Measurements from ENCODE around the gene CDIPT. TPM values are rescaled to one million over a fixed set of nuclear protein-coding genes. Genes with fewer than 3 reads are reported as not detected.
A peak's percentile ranks its signal among the peaks of the same experiment; 100 is the strongest.

CDIPT gene
- total and polyA plus RNA-seq, 7 experiments from 2014 or later, result 36.5 to 127 (median 77.8) TPM

DNA sequence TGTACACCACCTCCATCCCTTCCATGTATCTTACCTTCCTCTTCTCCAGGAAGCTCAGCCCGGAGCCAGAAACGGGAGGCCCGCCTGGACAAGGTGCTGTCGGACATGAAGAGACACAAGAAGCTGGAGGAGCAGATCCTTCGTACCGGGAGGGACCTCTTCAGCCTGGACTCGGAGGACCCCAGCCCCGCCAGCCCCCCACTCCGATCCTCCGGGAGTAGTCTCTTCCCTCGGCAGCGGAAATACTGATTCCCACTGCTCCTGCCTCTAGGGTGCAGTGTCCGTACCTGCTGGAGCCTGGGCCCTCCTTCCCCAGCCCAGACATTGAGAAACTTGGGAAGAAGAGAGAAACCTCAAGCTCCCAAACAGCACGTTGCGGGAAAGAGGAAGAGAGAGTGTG lies 43.5 kb downstream of the CDIPT start:
- DNase-seq (no peak), ATAC-seq (no peak)
- Histone ChIP-seq H3K27ac (ENCODE audit: low read depth, low read length) (peak overlapping the region; percentile 84), H3K27me3 (ENCODE audit: control insufficient read depth in 2 of 2, insufficient read depth in 2 of 2, low read length in 2 of 2) (no peaks in the 10 kb centered on the region), H3K4me1 (ENCODE audit: control insufficient read depth in 2 of 2, insufficient read depth in 2 of 2, low read length in 2 of 2) (peaks cover 58 to 62% of the 10 kb centered on the region in 2 donors), H3K4me3 (ENCODE audit: low read length) (peak overlapping the region; percentile 95), H3K9me3 (ENCODE audit: control insufficient read depth in 2 of 3, low read length in 3 of 3) (no peaks in the 10 kb centered on the region), H3K36me3 (ENCODE audit: control insufficient read depth in 2 of 3, insufficient read depth in 3 of 3, low read length in 3 of 3) (peaks cover 0 to 19% (median 0%) of the 10 kb centered on the region in 3 experiments)
- peaks cover 0 to 7% (median 0%) of the 10 kb centered on the region in 11 donors for H3K9me3 Mint-ChIP-seq
- peak overlapping the region; percentile 89 to 99 (median 96) for H3K27ac Mint-ChIP-seq
- peaks cover 46 to 91% (median 63%) of the 10 kb centered on the region in 7 donors for H3K4me1 Mint-ChIP-seq
- intact Hi-C loops (cut with micrococcal nuclease), result loop anchor here in 1 of 2 donors (5.0 to 10.0 kb wide), 2 partner anchors 203 to 225 kb away; partner anchors contain the start of gene C16orf92
- peaks cover 4 to 36% (median 13%) of the 10 kb centered on the region in 5 donors for H3K36me3 Mint-ChIP-seq
- POLR2A ChIA-PET, result interaction anchor here (0.6 to 6.7 kb wide), 13 partner anchors 8 to 132 kb away, joined by 3 to 109 read pairs (median 4); partner anchors contain the start of genes KIF22, MAZ and PRRT2
- H3K27me3 Mint-ChIP-seq, result peaks cover 0 to 4% (median 0%) of the 10 kb centered on the region in 5 donors
- H3K4me3 Mint-ChIP-seq, result peak overlapping the region; percentile 86 to 99 (median 97)
- CTCF ChIA-PET, result interaction anchor here (0.6 to 9.4 kb wide), 10 partner anchors 9 to 625 kb away, joined by 3 to 108 read pairs (median 4); partner anchors contain the start of gene KIF22

DNA sequence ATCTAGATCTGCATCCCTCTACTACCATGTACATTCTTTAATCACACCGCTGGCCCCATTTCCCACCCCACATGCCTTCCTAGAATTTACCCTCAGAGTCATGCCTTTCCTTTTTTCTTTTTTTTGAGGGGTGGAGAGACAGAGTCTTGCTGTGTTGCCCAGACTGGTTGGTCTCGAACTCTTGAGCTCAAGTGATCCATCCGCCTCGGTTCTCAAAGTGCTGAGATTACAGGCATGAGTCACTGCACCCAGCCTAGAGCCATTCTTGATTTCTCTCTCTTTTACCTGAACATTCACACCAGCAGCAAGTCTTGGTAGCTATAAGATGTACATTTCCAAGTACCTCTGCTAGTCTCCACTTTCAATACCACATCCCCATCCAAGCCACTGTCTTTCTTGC lies 44.9 kb downstream of the CDIPT start:
- no peak overlapping the region for H3K4me3 ChIP-seq (ENCODE audit: low read length)
- intact Hi-C loops (cut with micrococcal nuclease), result loop anchor here in 1 of 2 donors (5.0 to 10.0 kb wide), 2 partner anchors 204 to 223 kb away; partner anchors contain the start of gene C16orf92
- H3K9me3 ChIP-seq (ENCODE audit: control insufficient read depth in 2 of 3, low read length in 3 of 3), result no peaks in the 10 kb centered on the region
- peak overlapping the region; percentile 78 to 99 (median 85) for H3K4me3 Mint-ChIP-seq
- peak overlapping the region; percentile 49 to 99 (median 89) for H3K27ac Mint-ChIP-seq
- H3K27me3 ChIP-seq (ENCODE audit: control insufficient read depth in 2 of 2, insufficient read depth in 2 of 2, low read length in 2 of 2), result no peaks in the 10 kb centered on the region
- CTCF ChIA-PET, result interaction anchor here (0.6 to 9.4 kb wide), 9 partner anchors 9 to 214 kb away, joined by 3 to 108 read pairs (median 6); no protein-coding TSS in a partner anchor
- peaks cover 4 to 36% (median 13%) of the 10 kb centered on the region in 5 donors for H3K36me3 Mint-ChIP-seq
- H3K27me3 Mint-ChIP-seq, result peaks cover 0 to 5% (median 0%) of the 10 kb centered on the region in 5 donors
- H3K36me3 ChIP-seq (ENCODE audit: control insufficient read depth in 2 of 3, insufficient read depth in 3 of 3, low read length in 3 of 3), result peaks cover 0 to 19% (median 0%) of the 10 kb centered on the region in 3 experiments
- H3K4me1 ChIP-seq (ENCODE audit: control insufficient read depth in 2 of 2, insufficient read depth in 2 of 2, low read length in 2 of 2), result peaks cover 47 to 49% of the 10 kb centered on the region in 2 donors
- H3K9me3 Mint-ChIP-seq, result peaks cover 0 to 7% (median 0%) of the 10 kb centered on the region in 11 donors
- peaks cover 43 to 83% (median 65%) of the 10 kb centered on the region in 7 donors for H3K4me1 Mint-ChIP-seq
- ATAC-seq, result no peak
- DNase-seq, result no peak
- H3K27ac ChIP-seq (ENCODE audit: low read depth, low read length), result peak overlapping the region; percentile 36
- POLR2A ChIA-PET, result interaction anchor here (0.8 to 6.7 kb wide), 6 partner anchors 9 to 116 kb away, joined by 3 to 109 read pairs (median 42); partner anchors contain the start of genes KIF22 and MAZ

DNA sequence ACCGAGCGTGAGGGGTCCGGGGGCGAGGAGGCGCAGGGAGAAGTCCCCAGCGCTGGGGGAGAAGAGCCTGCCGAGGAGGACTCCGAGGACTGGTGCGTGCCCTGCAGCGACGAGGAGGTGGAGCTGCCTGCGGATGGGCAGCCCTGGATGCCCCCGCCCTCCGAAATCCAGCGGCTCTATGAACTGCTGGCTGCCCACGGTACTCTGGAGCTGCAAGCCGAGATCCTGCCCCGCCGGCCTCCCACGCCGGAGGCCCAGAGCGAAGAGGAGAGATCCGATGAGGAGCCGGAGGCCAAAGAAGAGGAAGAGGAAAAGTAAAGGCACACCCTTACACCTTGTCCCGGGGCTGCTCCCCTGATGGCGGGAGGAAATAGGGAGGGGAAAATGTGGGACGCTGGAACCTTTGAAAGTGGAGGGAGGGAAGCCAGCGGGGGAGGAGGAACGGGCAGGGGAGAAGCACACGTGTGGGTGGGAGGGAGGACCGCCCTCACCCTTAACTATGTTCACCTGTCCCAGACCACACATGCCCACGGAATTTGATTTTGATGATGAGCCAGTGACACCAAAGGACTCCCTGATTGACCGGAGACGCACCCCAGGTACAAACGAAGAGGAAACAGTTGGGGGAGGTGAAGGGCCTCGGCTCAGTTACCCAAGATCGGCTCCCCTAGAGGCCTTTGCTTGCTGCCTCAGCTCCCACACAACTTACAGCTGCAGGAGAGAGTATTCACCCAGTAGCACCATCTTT lies 46.2 kb downstream of the CDIPT start:
- peak overlapping the region; percentile 92 for H3K27ac ChIP-seq (ENCODE audit: low read depth, low read length)
- H3K4me3 ChIP-seq (ENCODE audit: low read length), result peak overlapping the region; percentile 99
- intact Hi-C loops (cut with micrococcal nuclease), result loop anchor here (1.0 to 10.0 kb wide), 13 partner anchors 8 to 970 kb away; partner anchors contain the start of genes CDIPT (in 2 of the 2), KIF22 (in 2 of the 2), C16orf92 (in 1 of the 2) and TMEM219 (in 1 of the 2)
- H3K27ac Mint-ChIP-seq, result peak overlapping the region; percentile 72 to 99 (median 98)
- ATAC-seq (no peak), DNase-seq (peak in 8 of 9 donors; percentile 38 to 76 (median 50))
- peak overlapping the region; percentile 85 to 100 (median 96) for H3K4me3 Mint-ChIP-seq
- peaks cover 35 to 44% of the 10 kb centered on the region in 2 donors for H3K4me1 ChIP-seq (ENCODE audit: control insufficient read depth in 2 of 2, insufficient read depth in 2 of 2, low read length in 2 of 2)
- ChIA-PET POLR2A (interaction anchor here (0.7 to 6.7 kb wide), 15 partner anchors 9 to 152 kb away, joined by 3 to 109 read pairs (median 6); partner anchors contain the start of genes C16orf54, KIF22 and MAZ), CTCF (interaction anchor here (0.6 to 9.4 kb wide), 9 partner anchors 9 to 124 kb away, joined by 3 to 108 read pairs (median 4); no protein-coding TSS in a partner anchor)
- H3K36me3 Mint-ChIP-seq, result peaks cover 4 to 36% (median 13%) of the 10 kb centered on the region in 5 donors
- H3K27me3 Mint-ChIP-seq, result peaks cover 0 to 14% (median 0%) of the 10 kb centered on the region in 5 donors
- H3K4me1 Mint-ChIP-seq, result peaks cover 35 to 81% (median 58%) of the 10 kb centered on the region in 7 donors
- peaks cover 0 to 7% (median 0%) of the 10 kb centered on the region in 11 donors for H3K9me3 Mint-ChIP-seq
- H3K36me3 ChIP-seq (ENCODE audit: control insufficient read depth in 2 of 3, insufficient read depth in 3 of 3, low read length in 3 of 3), result peaks cover 0 to 19% (median 0%) of the 10 kb centered on the region in 3 experiments
- H3K9me3 ChIP-seq (ENCODE audit: control insufficient read depth in 2 of 3, low read length in 3 of 3), result no peaks in the 10 kb centered on the region
- H3K27me3 ChIP-seq (ENCODE audit: control insufficient read depth in 2 of 2, insufficient read depth in 2 of 2, low read length in 2 of 2), result no peaks in the 10 kb centered on the region

DNA sequence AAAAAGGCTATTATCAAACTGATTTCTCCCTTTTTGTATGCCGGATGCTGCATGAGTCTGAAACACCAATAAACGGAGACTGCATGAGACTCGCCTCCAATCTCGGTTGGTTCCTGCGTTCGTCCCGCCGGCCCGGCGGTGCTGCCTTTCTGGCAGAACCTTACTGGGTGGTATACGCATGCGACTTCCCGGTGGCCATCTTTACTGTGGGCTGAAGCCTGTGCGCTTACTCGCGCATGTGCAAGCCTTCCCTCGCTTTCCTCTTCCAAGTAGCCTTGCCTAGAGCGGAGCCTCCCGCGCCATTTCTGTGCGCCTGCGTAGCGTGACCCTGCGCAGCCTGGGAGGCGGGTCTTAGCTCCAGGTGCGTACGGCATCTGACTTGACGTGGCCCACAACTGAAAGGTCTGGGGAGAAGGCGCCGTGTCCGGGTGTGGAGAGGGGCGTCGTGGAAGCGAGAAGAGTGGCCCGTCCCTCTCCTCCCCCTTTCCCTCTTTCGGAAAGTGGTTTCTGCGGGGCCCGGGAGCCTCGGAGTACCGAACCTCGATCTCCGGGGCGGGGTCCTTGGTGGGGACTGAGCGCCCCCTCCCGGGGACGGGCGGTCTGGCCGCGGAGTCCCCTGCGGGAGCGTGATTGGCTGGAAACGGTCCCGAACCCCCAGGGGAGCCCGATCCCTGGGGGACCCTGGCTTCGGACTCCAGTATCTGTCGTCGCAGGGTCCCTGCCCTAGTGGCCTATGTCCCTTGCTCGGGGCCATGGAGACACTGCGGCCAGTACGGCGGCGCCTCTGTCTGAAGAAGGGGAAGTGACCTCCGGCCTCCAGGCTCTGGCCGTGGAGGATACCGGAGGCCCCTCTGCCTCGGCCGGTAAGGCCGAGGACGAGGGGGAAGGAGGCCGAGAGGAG lies 47.0 kb downstream of the CDIPT start, which contains the start of gene PAGR1:
Gene PAGR1 (plus strand): TSS at position 360 of the 901 bp plus-strand sequence. CDS start 374 bp downstream, at position 734.
- H3K4me3 ChIP-seq (ENCODE audit: low read length), result peak within 1 kb of the TSS; percentile 99
- peak within 1 kb of the TSS; percentile 92 for H3K27ac ChIP-seq (ENCODE audit: low read depth, low read length)
- ChIA-PET POLR2A (interaction anchor here (0.6 to 6.7 kb wide), 28 partner anchors 9 to 1264 kb away, joined by 3 to 109 read pairs (median 4); partner anchors contain the start of genes C16orf54, KIF22 and MAZ), CTCF (interaction anchor here (0.6 to 9.4 kb wide), 14 partner anchors 8 to 208 kb away, joined by 3 to 108 read pairs (median 4); partner anchors contain the start of genes C16orf54, MAZ and TMEM219)
- H3K27me3 ChIP-seq (ENCODE audit: control insufficient read depth in 2 of 2, insufficient read depth in 2 of 2, low read length in 2 of 2), result no peaks in the 10 kb centered on the region
- H3K27me3 Mint-ChIP-seq, result peaks cover 0 to 22% (median 0%) of the 10 kb centered on the region in 5 donors
- H3K4me1 ChIP-seq (ENCODE audit: control insufficient read depth in 2 of 2, insufficient read depth in 2 of 2, low read length in 2 of 2), result peaks cover 29 to 41% of the 10 kb centered on the region in 2 donors
- peak within 1 kb of the TSS; percentile 85 to 100 (median 96) for H3K4me3 Mint-ChIP-seq
- intact Hi-C loops (cut with micrococcal nuclease), result loop anchor here (1.0 to 10.0 kb wide), 13 partner anchors 8 to 969 kb away; partner anchors contain the start of genes CDIPT (in 2 of the 2), KIF22 (in 2 of the 2), C16orf92 (in 1 of the 2) and TMEM219 (in 1 of the 2)
- H3K36me3 ChIP-seq (ENCODE audit: control insufficient read depth in 2 of 3, insufficient read depth in 3 of 3, low read length in 3 of 3), result peaks cover 0 to 19% (median 0%) of the 10 kb centered on the region in 3 experiments
- H3K9me3 ChIP-seq (ENCODE audit: control insufficient read depth in 2 of 3, low read length in 3 of 3), result no peaks in the 10 kb centered on the region
- ATAC-seq (peak; percentile 87), DNase-seq (peak; percentile 92 to 99 (median 99))
- H3K36me3 Mint-ChIP-seq, result peaks cover 4 to 34% (median 13%) of the 10 kb centered on the region in 5 donors
- peaks cover 0 to 7% (median 0%) of the 10 kb centered on the region in 11 donors for H3K9me3 Mint-ChIP-seq
- peaks cover 40 to 75% (median 59%) of the 10 kb centered on the region in 7 donors for H3K4me1 Mint-ChIP-seq
- peak within 1 kb of the TSS; percentile 95 to 99 (median 99) for H3K27ac Mint-ChIP-seq

DNA sequence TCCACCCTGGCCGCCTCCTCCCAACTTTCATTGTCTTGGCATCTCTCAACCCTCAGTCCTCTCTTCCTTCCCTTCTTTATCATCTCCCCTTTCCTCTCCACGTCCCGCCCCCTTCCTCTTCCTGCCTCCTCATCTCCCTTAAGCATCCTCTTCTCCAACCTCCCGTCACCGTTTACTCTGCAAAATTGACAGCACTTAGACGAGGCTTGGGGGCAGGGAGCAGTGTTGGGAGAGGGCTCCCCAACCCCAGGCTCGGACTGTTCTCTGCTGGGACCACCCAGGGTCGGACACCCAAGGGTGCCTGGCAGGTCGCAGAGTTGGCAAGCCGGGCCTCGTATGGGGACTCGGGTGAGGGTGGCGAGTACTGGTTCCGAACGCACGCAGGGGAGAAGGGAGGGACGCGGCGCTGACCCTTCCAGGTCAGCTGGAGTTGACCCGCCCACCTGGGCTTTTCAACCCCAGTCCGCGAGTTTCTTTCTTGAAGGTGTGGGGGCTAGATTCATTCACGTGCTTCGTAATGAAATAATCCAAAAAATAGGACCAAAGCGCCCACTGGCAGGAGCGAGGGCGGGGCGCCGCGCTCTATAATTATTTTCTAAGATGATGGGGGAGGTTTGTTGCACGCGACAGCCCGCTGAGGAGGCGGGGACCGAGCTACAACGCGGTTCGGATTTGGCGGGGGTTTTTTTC lies 47.8 kb downstream of the CDIPT start:
- CTCF ChIA-PET, result interaction anchor here (0.6 to 9.4 kb wide), 14 partner anchors 7 to 207 kb away, joined by 3 to 108 read pairs (median 4); partner anchors contain the start of genes C16orf54, MAZ and TMEM219

More for the DNA sequence above, 47.8 kb downstream of the CDIPT start:
- intact Hi-C loops (cut with micrococcal nuclease), result loop anchor here in 1 of 2 donors (5.0 to 10.0 kb wide), 2 partner anchors 207 to 220 kb away; partner anchors contain the start of gene C16orf92
- DNase-seq, result no peak
- Histone ChIP-seq H3K27ac (ENCODE audit: low read depth, low read length) (peak overlapping the region; percentile 92), H3K36me3 (ENCODE audit: control insufficient read depth in 2 of 3, insufficient read depth in 3 of 3, low read length in 3 of 3) (peaks cover 0 to 19% (median 0%) of the 10 kb centered on the region in 3 experiments), H3K9me3 (ENCODE audit: control insufficient read depth in 2 of 3, low read length in 3 of 3) (no peaks in the 10 kb centered on the region), H3K4me3 (ENCODE audit: low read length) (peak overlapping the region; percentile 99), H3K27me3 (ENCODE audit: control insufficient read depth in 2 of 2, insufficient read depth in 2 of 2, low read length in 2 of 2) (no peaks in the 10 kb centered on the region), H3K4me1 (ENCODE audit: control insufficient read depth in 2 of 2, insufficient read depth in 2 of 2, low read length in 2 of 2) (peaks cover 38 to 50% of the 10 kb centered on the region in 2 donors)
- Mint-ChIP-seq H3K27ac (peak overlapping the region; percentile 95 to 99 (median 99)), H3K27me3 (peaks cover 0 to 23% (median 0%) of the 10 kb centered on the region in 5 donors), H3K9me3 (peaks cover 0 to 7% (median 0%) of the 10 kb centered on the region in 11 donors), H3K36me3 (peaks cover 4 to 31% (median 9%) of the 10 kb centered on the region in 5 donors), H3K4me1 (peaks cover 43 to 77% (median 67%) of the 10 kb centered on the region in 7 donors), H3K4me3 (peak overlapping the region; percentile 85 to 100 (median 96))
- ATAC-seq, result peak; percentile 10
- POLR2A ChIA-PET, result interaction anchor here (0.5 to 6.7 kb wide), 24 partner anchors 8 to 1265 kb away, joined by 3 to 109 read pairs (median 4); partner anchors contain the start of genes C16orf54, KIF22 and MAZ

Measured in naive thymus-derived CD4-positive, alpha-beta T cell (primary cell).